ENCODE data around the gene MKRN3.

GRCh38 chr15:23567921-23568320 lies 2.4 kb downstream of the MKRN3 start:
- TF ChIP-seq CTCF (IDR thresholded peaks at IDR 0.05) (no peak), ATF2 (CRISPR knock-in tag; IDR thresholded peaks at IDR 0.05; ENCODE audit: borderline replicate concordance, low read depth) (no peak), NFYB (CRISPR knock-in tag; conservative IDR thresholded peaks at IDR 0.05; ENCODE audit: low read depth) (no peak), ZNF425 (CRISPR knock-in tag; conservative IDR thresholded peaks at IDR 0.05) (no peak), ZBTB21 (CRISPR knock-in tag; IDR thresholded peaks at IDR 0.05; ENCODE audit: borderline replicate concordance) (no peak), IRF2 (CRISPR knock-in tag; IDR thresholded peaks at IDR 0.05; ENCODE audit: borderline replicate concordance, low read depth) (no peak), ZBTB43 (CRISPR knock-in tag; IDR thresholded peaks at IDR 0.05) (no peak), MAX (CRISPR knock-in tag; IDR thresholded peaks at IDR 0.05) (no peak)
